Urinary bladder (tissue), 4 donors: Measurements from ENCODE around the gene OSBPL3. TPM values are rescaled to one million over a fixed set of nuclear protein-coding genes. Genes with fewer than 3 reads are reported as not detected.
"Not testable (repeated sequence)": the region's sequence is repeated elsewhere in the genome, so short reads cannot be mapped to it uniquely, and the experiment has no call there.

Source experiments
- DNase-seq: peaks from one replicate; pipeline ENCODE4 v3.0.0-alpha.2; 2015; ENCODE audit errors: extremely low spot score
- H3K27ac ChIP-seq: one replicate; pipeline ENCODE4 v1.5.1; 2013; ENCODE audit warnings: low read depth, mild to moderate bottlenecking, moderate library complexity
- H3K36me3 ChIP-seq: one replicate; pipeline ENCODE4 v1.6.1; 2013; ENCODE audit warnings: mild to moderate bottlenecking, moderate library complexity; ENCODE audit not compliant: insufficient read depth
- H3K4me1 ChIP-seq: one replicate; pipeline ENCODE4 v1.6.1; 2013; ENCODE audit warnings: mild to moderate bottlenecking, moderate library complexity; ENCODE audit not compliant: insufficient read depth
- H3K4me3 ChIP-seq: one replicate; pipeline ENCODE4 v1.5.1; 2013; ENCODE audit warnings: low read depth, low read length
- WGBS: extraction: QIAGEN DNeasy Blood & Tissue Kit; methylation state at CpG from one replicate; pipeline ENCODE4 v1.1.7; 2013; 5-methylcytosine and 5-hydroxymethylcytosine counted together
- polyA plus RNA-seq: library from polyadenylated mRNA; stranded (reverse); fragments of 200-250 nt; gene quantifications from one replicate; pipeline ENCODE4 v1.2.3, GENCODE V29; 2013
- total RNA-seq: library from RNA; depleted of rRNA; stranded (reverse); fragments of >200 nt; gene quantifications from one replicate; pipeline ENCODE4 v1.2.3, GENCODE V29; 2014
- donor health status: healthy with polysubstance abuse.
- donor health status: healthy.

OSBPL3 gene
- total and polyA plus RNA-seq, 2 donors = 1.9 to 4.9 TPM

DNA sequence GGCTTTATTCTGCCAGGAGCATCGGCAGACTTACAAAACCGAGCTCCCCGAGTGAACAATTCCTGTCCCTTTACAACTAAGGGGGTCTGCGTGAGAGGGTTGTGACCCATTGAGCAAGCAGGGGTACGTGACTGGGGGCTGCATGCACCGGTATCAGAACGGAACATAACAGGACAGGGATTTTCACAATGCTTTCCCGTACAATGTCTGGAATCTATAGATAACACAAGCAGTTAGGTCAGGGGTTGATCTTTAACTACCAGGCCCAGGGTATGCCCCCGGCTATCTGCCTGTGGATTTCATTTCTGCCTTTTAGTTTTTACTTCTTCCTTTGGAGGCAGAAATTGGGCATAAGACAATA lies 184.6 kb downstream of the OSBPL3 start:
- WGBS = 80% methylated on average over 9 of the region's 9 CpGs
- Histone ChIP-seq H3K4me3 (no peak overlapping the region), H3K4me1 (no peaks in the 10 kb centered on the region), H3K27ac (no peak overlapping the region), H3K36me3 (no peaks in the 10 kb centered on the region)
- no peak for DNase-seq

GRCh38 chr7:24794751-24795406 lies 185.1 kb downstream of the OSBPL3 start:
- H3K4me3 ChIP-seq, H3K4me1 ChIP-seq, H3K27ac ChIP-seq, DNase-seq, H3K36me3 ChIP-seq: not testable (repeated sequence)
- 94% methylated on average over 22 of the region's 22 CpGs for WGBS

DNA sequence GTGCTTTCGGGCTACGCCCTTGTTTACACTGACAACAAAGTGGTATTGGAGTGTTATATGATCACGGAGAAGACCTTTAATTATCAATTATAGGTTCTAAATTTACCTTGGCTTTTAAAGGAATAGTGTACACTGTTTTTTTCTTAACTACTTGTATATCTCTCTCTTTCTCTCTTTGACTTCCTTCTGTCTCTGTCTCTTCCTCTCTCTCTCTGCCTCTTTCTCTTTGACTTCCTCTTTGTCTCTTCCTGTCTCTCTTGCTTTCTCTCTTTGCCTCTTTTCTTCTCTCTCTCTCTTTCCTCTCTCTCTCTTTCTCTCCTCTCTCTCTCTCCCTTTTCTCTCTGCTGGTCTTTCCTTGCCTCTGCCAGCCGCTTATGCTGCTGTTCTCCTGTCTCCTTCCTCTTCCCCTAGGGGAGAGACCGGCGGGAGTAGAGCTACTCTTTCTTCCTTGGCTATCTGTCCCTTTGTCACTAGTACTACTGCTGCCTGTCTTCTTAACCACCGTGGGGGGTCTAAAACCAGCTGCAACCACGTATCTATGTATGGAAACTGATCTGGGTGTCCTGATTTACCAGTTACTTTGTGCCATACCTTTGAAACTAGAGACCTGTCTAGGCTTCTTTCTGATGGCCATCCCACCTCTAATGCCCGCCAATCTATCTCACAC lies 185.9 kb downstream of the OSBPL3 start:
- H3K36me3 ChIP-seq = no peaks in the 10 kb centered on the region
- no peak overlapping the region for H3K4me3 ChIP-seq
- H3K4me1 ChIP-seq = no peaks in the 10 kb centered on the region
- no peak for DNase-seq
- WGBS = 71% methylated on average over 9 of the region's 9 CpGs
- no peak overlapping the region for H3K27ac ChIP-seq

DNA sequence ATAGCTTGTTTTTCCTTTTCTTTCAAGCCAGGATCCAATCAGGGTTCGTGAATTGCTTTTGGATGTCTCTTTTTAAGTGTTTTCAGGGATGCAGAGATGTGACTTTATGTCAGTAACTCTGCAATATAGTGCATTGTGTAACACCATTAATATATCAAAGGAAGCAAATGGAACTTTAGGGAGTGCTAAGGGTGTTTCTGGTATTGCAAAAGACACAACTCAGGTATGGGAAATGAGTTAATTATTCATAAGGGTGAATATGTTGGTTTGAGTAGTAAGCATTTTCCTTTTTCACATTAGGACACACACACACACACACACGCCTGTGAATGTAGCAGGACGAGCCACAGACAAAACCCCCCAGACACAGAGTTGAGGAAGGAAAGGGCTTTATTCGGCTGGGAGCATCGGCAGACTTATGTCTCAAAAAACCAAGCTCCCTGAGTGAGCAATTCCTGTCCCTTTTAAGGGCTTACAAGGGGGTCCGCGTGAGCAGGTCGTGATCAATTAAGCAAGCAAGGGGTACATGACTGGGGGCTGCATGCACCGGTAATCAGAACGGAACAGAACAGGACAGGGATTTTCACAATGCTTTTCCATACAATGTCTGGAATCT lies 190.9 kb downstream of the OSBPL3 start:
- no peak for DNase-seq
- Histone ChIP-seq H3K4me3 (no peak overlapping the region), H3K27ac (no peak overlapping the region), H3K36me3 (no peaks in the 10 kb centered on the region), H3K4me1 (no peaks in the 10 kb centered on the region)
- WGBS = 91% methylated on average over 10 of the region's 10 CpGs

- WGBS = 90% methylated on average over 9 of the region's 9 CpGs
- no peak for DNase-seq
- H3K27ac ChIP-seq = no peak overlapping the region
Measured at GRCh38 chr7:24788075-24788474, 191.9 kb downstream of the OSBPL3 start.

GRCh38 chr7:24786941-24787340 lies 193.0 kb downstream of the OSBPL3 start:
- no peak for DNase-seq
- no peak overlapping the region for H3K27ac ChIP-seq
- H3K4me1 ChIP-seq = no peaks in the 10 kb centered on the region
- no peaks in the 10 kb centered on the region for H3K36me3 ChIP-seq
- WGBS = 83% methylated on average over 5 of the region's 5 CpGs
- no peak overlapping the region for H3K4me3 ChIP-seq

More at GRCh38 chr7:24788075-24788474, 191.9 kb downstream of the OSBPL3 start:
- H3K4me3 ChIP-seq = no peak overlapping the region
- H3K4me1 ChIP-seq = no peaks in the 10 kb centered on the region
- H3K36me3 ChIP-seq = no peaks in the 10 kb centered on the region

DNA sequence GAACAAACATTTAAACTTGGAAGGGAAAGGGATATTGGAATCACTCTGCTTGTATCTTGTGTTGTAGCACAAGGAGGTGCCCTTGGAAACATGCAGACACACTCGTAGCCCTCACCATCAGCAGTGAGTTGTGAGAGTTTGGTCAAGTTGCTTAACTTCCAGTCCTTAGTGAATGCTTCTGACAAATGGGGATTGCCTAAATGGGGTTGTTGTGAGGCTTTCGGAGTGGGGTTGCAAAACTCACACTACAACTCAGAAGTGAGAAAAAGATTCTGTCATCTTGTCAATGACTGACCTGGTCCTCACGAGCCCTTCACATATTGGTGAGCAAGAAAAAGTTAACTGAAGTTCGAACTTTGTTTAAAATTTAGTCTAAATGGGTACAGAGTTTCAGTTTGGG lies 193.7 kb downstream of the OSBPL3 start:
- no peak for DNase-seq
- 85% methylated on average over 4 of the region's 4 CpGs for WGBS
- no peak overlapping the region for H3K27ac ChIP-seq
- H3K36me3 ChIP-seq = no peaks in the 10 kb centered on the region
- no peaks in the 10 kb centered on the region for H3K4me1 ChIP-seq
- no peak overlapping the region for H3K4me3 ChIP-seq

DNA sequence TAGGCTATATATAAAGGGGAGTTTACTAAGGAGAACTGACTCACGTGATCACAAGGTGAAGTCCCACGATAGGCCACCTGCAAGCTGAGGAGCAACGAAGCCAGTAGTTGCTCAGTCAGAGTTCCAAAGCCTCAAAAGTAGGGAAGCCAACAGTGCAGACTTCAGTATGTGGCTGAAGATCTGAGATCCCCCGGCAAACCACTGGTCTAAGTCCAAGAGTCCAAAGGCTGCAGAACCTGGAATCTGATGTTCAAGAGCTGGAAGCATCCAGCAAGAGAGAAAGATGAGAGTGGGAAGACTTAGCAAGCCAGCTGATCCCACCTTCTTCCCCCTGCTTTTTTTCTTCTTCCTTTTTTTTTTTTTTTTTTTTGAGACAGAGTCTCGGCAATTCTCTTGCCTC lies 195.7 kb downstream of the OSBPL3 start:
- WGBS = 84% methylated on average over 5 of the region's 5 CpGs
- Histone ChIP-seq H3K36me3 (no peaks in the 10 kb centered on the region), H3K4me1 (no peaks in the 10 kb centered on the region), H3K4me3 (no peak overlapping the region), H3K27ac (no peak overlapping the region)
- no peak for DNase-seq

DNA sequence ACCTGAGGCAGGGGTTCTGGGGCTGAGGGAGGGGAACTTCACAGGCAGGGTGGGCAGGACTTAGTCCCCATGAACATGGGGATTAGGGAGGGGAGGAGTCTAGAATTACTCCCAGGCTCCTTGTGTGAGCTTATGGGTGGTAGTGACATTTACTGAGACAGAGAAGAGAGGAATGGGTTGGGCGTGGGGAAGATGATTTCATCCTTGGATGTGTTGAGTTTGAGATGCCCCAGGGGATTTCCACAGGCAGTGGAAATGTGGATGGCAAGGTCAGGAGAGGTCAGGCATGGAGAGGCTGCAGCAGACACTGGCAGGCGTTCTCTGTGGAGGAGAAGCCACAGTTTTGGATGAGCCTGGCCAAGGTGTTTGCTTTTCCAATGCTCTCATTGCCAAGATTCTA lies 196.3 kb downstream of the OSBPL3 start:
- H3K4me3 ChIP-seq = no peak overlapping the region
- no peaks in the 10 kb centered on the region for H3K36me3 ChIP-seq
- H3K4me1 ChIP-seq = no peaks in the 10 kb centered on the region
- no peak for DNase-seq
- WGBS = 82% methylated on average over 2 of the region's 2 CpGs
- no peak overlapping the region for H3K27ac ChIP-seq

DNA sequence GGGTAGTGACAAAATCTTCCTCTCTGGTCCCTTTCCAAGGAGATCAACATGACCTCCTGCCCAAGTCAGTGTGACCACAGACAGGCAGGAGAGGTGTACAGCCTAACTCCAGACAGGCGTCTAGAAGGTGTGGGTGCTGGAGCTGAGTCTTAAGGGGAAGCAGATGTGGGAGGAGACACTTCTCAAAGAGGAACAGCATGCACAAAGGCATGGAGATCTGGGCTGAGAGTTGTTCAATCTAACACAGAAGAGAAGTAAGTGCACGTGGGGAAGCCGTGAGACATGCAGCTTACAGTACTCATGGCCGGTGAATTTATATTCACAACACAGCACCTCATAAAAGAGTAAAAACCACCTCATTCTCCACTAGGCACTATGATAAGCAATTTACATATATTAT lies 198.9 kb downstream of the OSBPL3 start:
- no peak overlapping the region for H3K27ac ChIP-seq
- H3K36me3 ChIP-seq = no peaks in the 10 kb centered on the region
- WGBS = 62% methylated on average over 4 of the region's 4 CpGs
- no peak overlapping the region for H3K4me3 ChIP-seq
- H3K4me1 ChIP-seq = no peaks in the 10 kb centered on the region
- DNase-seq = no peak

GRCh38 chr7:24779283-24779655 lies 200.7 kb downstream of the OSBPL3 start:
- Histone ChIP-seq H3K36me3 (no peaks in the 10 kb centered on the region), H3K4me3 (no peak overlapping the region), H3K4me1 (no peaks in the 10 kb centered on the region), H3K27ac (no peak overlapping the region)
- 91% methylated on average over 2 of the region's 2 CpGs for WGBS
- DNase-seq = no peak

- no peak for DNase-seq
- Histone ChIP-seq H3K4me3 (no peak overlapping the region), H3K4me1 (no peaks in the 10 kb centered on the region), H3K27ac (no peak overlapping the region), H3K36me3 (no peaks in the 10 kb centered on the region)
- 76% methylated on average over 9 of the region's 9 CpGs for WGBS
Measured at GRCh38 chr7:24778543-24779282, 201.3 kb downstream of the OSBPL3 start.

GRCh38 chr7:24777806-24778205 lies 202.2 kb downstream of the OSBPL3 start:
- no peak for DNase-seq
- no peak overlapping the region for H3K27ac ChIP-seq
- H3K4me3 ChIP-seq = no peak overlapping the region
- no peaks in the 10 kb centered on the region for H3K36me3 ChIP-seq
- no peaks in the 10 kb centered on the region for H3K4me1 ChIP-seq
- 66% methylated on average over 3 of the region's 3 CpGs for WGBS

DNA sequence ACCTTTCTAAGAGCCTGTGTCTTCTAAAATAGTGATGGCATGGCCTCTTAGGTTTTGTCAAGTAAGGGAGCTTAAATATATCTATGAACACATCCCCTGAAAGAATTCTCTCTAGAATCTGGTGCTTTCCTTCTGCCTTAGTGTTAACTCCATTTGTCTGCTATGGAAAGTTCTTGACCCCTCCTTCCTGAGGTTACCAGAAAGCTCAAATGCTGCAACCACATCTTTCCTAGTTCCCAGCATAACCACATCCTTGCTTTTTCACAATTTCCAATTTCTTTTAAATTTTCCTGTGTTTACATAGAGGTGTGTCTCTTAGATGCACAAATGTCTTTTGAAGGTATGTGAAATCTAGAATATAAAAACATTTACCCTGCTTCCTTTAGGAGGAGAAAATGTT lies 206.3 kb downstream of the OSBPL3 start:
- H3K27ac ChIP-seq = no peak overlapping the region
- no peaks in the 10 kb centered on the region for H3K36me3 ChIP-seq
- no peak overlapping the region for H3K4me3 ChIP-seq
- H3K4me1 ChIP-seq = no peaks in the 10 kb centered on the region
- no peak for DNase-seq
